Keratinocyte (primary cell): Measurements from ENCODE around the gene MPP4.

Experiments
- CTCF ChIP-seq, 3 experiments: IDR thresholded peaks in 1 of 3; conservative IDR thresholded peaks in 1 of 3; optimal IDR thresholded peaks in 1 of 3; 2 replicates in 2 of 3; 3 replicates in 1 of 3; pipeline versions ENCODE3 to v1.5.1; 2011; ENCODE audit warnings: low read length in 3 of 3, mild to moderate bottlenecking in 3 of 3, moderate library complexity in 2 of 3, control low read depth in 1 of 3, inconsistent platforms in 1 of 3; ENCODE audit not compliant: insufficient read depth in 2 of 3; ENCODE audit errors: extremely low read depth in 1 of 3
- EZH2 ChIP-seq: IDR thresholded peaks from one replicate; pipeline ENCODE4 v1.6.1; 2012; ENCODE audit warnings: inconsistent platforms, mild to moderate bottlenecking, low read length, moderate library complexity

DNA sequence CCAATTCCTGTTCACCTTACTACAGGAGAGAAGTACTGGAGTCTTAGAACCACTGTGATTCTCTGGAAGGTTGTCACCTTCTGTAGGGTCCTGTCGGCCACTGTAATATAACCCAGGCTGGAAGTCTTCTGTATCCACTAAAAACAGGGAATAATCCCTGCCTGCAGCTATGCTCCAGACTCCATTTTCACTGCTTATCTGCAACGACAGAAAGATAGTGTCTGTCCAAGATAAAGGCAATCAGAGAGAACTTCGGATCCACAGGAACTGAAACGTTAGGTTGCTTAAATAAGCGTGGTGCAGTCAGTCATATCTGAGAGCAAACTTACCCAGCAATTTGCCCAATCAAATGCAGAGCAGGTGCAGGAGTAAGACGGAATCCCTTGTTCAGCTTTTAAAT lies 48.1 kb upstream of the MPP4 start:
- TF ChIP-seq CTCF (optimal IDR thresholded peaks at IDR 0.05 in 1 of 3, IDR thresholded peaks at IDR 0.05 in 1 of 3, conservative IDR thresholded peaks at IDR 0.05 in 1 of 3; ENCODE audit: extremely low read depth in 1 of 3, insufficient read depth in 2 of 3, low read length in 3 of 3) (no peak), EZH2 (no peak)
